ENCODE results near the gene KIAA1328.
"Not testable (repeated sequence)": the region's sequence is repeated elsewhere in the genome, so short reads cannot be mapped to it uniquely, and the experiment has no call there.

KIAA1328 gene

GRCh38 chr18:36826556-36826955 lies 2.4 kb upstream of the KIAA1328 start:
- no peak for DNase-seq (ENCODE audit: low read depth)

- no peak for DNase-seq (ENCODE audit: low read depth)
Measured at GRCh38 chr18:36828157-36828629, 734 bp upstream of the KIAA1328 start.

- DNase-seq (ENCODE audit: low read depth) = no peak
Measured at GRCh38 chr18:36829362-36830157, 633 bp downstream of the KIAA1328 start.

- DNase-seq (ENCODE audit: low read depth) = no peak
Measured at GRCh38 chr18:36830158-36830495, 1.2 kb downstream of the KIAA1328 start.

GRCh38 chr18:36831139-36831538 lies 2.2 kb downstream of the KIAA1328 start:
- no peak for DNase-seq (ENCODE audit: low read depth)

- DNase-seq (ENCODE audit: low read depth) = no peak
Measured at GRCh38 chr18:36833120-36833519, 4.2 kb downstream of the KIAA1328 start.

- no peak for DNase-seq (ENCODE audit: low read depth)
Measured at GRCh38 chr18:36835927-36836326, 7.0 kb downstream of the KIAA1328 start.

- no peak for DNase-seq (ENCODE audit: low read depth)
Measured at GRCh38 chr18:36839835-36840234, 10.9 kb downstream of the KIAA1328 start.

- DNase-seq (ENCODE audit: low read depth) = no peak
Measured at GRCh38 chr18:36843199-36843598, 14.3 kb downstream of the KIAA1328 start.

GRCh38 chr18:36843784-36844183 lies 14.9 kb downstream of the KIAA1328 start:
- no peak for DNase-seq (ENCODE audit: low read depth)

- no peak for DNase-seq (ENCODE audit: low read depth)
Measured at GRCh38 chr18:36848609-36849008, 19.7 kb downstream of the KIAA1328 start.

GRCh38 chr18:36849288-36850006 lies 20.5 kb downstream of the KIAA1328 start:
- DNase-seq (ENCODE audit: low read depth) = peak; percentile 16

- DNase-seq (ENCODE audit: low read depth) = peak; percentile 80
Measured at GRCh38 chr18:36850527-36851201, 21.7 kb downstream of the KIAA1328 start.

GRCh38 chr18:36851202-36851590 lies 22.3 kb downstream of the KIAA1328 start:
- DNase-seq (ENCODE audit: low read depth) = no peak

- no peak for DNase-seq (ENCODE audit: low read depth)
Measured at GRCh38 chr18:36856815-36857214, 27.9 kb downstream of the KIAA1328 start.

- no peak for DNase-seq (ENCODE audit: low read depth)
Measured at GRCh38 chr18:36862182-36862581, 33.3 kb downstream of the KIAA1328 start.

- no peak for DNase-seq (ENCODE audit: low read depth)
Measured at GRCh38 chr18:36867056-36867455, 38.1 kb downstream of the KIAA1328 start.

GRCh38 chr18:36871801-36872200 lies 42.9 kb downstream of the KIAA1328 start:
- DNase-seq (ENCODE audit: low read depth) = no peak

GRCh38 chr18:36872329-36872728 lies 43.4 kb downstream of the KIAA1328 start:
- DNase-seq (ENCODE audit: low read depth) = no peak

GRCh38 chr18:36873826-36874225 lies 44.9 kb downstream of the KIAA1328 start:
- DNase-seq (ENCODE audit: low read depth) = not testable (repeated sequence)

- not testable (repeated sequence) for DNase-seq (ENCODE audit: low read depth)
Measured at GRCh38 chr18:36879796-36880195, 50.9 kb downstream of the KIAA1328 start.

GRCh38 chr18:36885981-36886380 lies 57.1 kb downstream of the KIAA1328 start:
- no peak for DNase-seq (ENCODE audit: low read depth)

- no peak for DNase-seq (ENCODE audit: low read depth)
Measured at GRCh38 chr18:36887114-36887513, 58.2 kb downstream of the KIAA1328 start.
